Measurements from ENCODE around the gene KDSR.

Gene KDSR

GRCh38 chr18:63346480-63347183 is 20.4 kb downstream of the KDSR start:
- TF ChIP-seq ZNF274 (IDR thresholded peaks at IDR 0.05; ENCODE audit: low read depth, low read length): no peak
- no peak overlapping the region for H3K4me3 ChIP-seq (ENCODE audit: low read length)

- no peak for TF ChIP-seq ZNF274 (IDR thresholded peaks at IDR 0.05; ENCODE audit: low read depth, low read length)
- no peak overlapping the region for H3K4me3 ChIP-seq (ENCODE audit: low read length)
Measured at GRCh38 chr18:63346031-63346430, 21.0 kb downstream of the KDSR start.

- H3K4me3 ChIP-seq (ENCODE audit: low read length): no peak overlapping the region
- TF ChIP-seq ZNF274 (IDR thresholded peaks at IDR 0.05; ENCODE audit: low read depth, low read length): no peak
Measured at GRCh38 chr18:63344918-63345317, 22.1 kb downstream of the KDSR start.

GRCh38 chr18:63344263-63344662 is 22.7 kb downstream of the KDSR start:
- TF ChIP-seq ZNF274 (IDR thresholded peaks at IDR 0.05; ENCODE audit: low read depth, low read length): no peak

GRCh38 chr18:63342206-63342605 is 24.8 kb downstream of the KDSR start:
- no peak overlapping the region for H3K4me3 ChIP-seq (ENCODE audit: low read length)
- no peak for TF ChIP-seq ZNF274 (IDR thresholded peaks at IDR 0.05; ENCODE audit: low read depth, low read length)

More at GRCh38 chr18:63344263-63344662, 22.7 kb downstream of the KDSR start:
- H3K4me3 ChIP-seq (ENCODE audit: low read length): no peak overlapping the region

- H3K4me3 ChIP-seq (ENCODE audit: low read length): no peak overlapping the region
- TF ChIP-seq ZNF274 (IDR thresholded peaks at IDR 0.05; ENCODE audit: low read depth, low read length): no peak
Measured at GRCh38 chr18:63339920-63340484, 27.0 kb downstream of the KDSR start.

GRCh38 chr18:63336366-63337099 is 30.5 kb downstream of the KDSR start:
- no peak for TF ChIP-seq ZNF274 (IDR thresholded peaks at IDR 0.05; ENCODE audit: low read depth, low read length)
- no peak overlapping the region for H3K4me3 ChIP-seq (ENCODE audit: low read length)

GRCh38 chr18:63331105-63331504 is 35.9 kb downstream of the KDSR start:
- no peak overlapping the region for H3K4me3 ChIP-seq (ENCODE audit: low read length)
- TF ChIP-seq ZNF274 (IDR thresholded peaks at IDR 0.05; ENCODE audit: low read depth, low read length): no peak

GRCh38 chr18:63329431-63330145 is 37.4 kb downstream of the KDSR start:
- H3K4me3 ChIP-seq (ENCODE audit: low read length): no peak overlapping the region
- no peak for TF ChIP-seq ZNF274 (IDR thresholded peaks at IDR 0.05; ENCODE audit: low read depth, low read length)

- TF ChIP-seq ZNF274 (IDR thresholded peaks at IDR 0.05; ENCODE audit: low read depth, low read length): no peak
- H3K4me3 ChIP-seq (ENCODE audit: low read length): no peak overlapping the region
Measured at GRCh38 chr18:63326011-63326410, 41.0 kb downstream of the KDSR start.

- TF ChIP-seq ZNF274 (IDR thresholded peaks at IDR 0.05; ENCODE audit: low read depth, low read length): no peak
- no peak overlapping the region for H3K4me3 ChIP-seq (ENCODE audit: low read length)
Measured at GRCh38 chr18:63325086-63325686, 41.8 kb downstream of the KDSR start.

- no peak overlapping the region for H3K4me3 ChIP-seq (ENCODE audit: low read length)
- no peak for TF ChIP-seq ZNF274 (IDR thresholded peaks at IDR 0.05; ENCODE audit: low read depth, low read length)
Measured at GRCh38 chr18:63322908-63323634, 43.9 kb downstream of the KDSR start.

GRCh38 chr18:63322206-63322605 is 44.8 kb downstream of the KDSR start:
- H3K4me3 ChIP-seq (ENCODE audit: low read length): no peak overlapping the region
- TF ChIP-seq ZNF274 (IDR thresholded peaks at IDR 0.05; ENCODE audit: low read depth, low read length): no peak
